ENCODE data around the gene ANKRD12. TPM values are rescaled to one million over a fixed set of nuclear protein-coding genes. Genes with fewer than 3 reads are reported as not detected.

ANKRD12 gene
- total RNA-seq, 2 donors from 2014 or later = 22.3 to 32.3 TPM

- peak; percentile 58 for DNase-seq (ENCODE audit: low spot score)
- Histone ChIP-seq H3K9me3 (peaks cover 0 to 6% of the 10 kb centered on the region in 2 donors), H3K27ac (peak overlapping the region; percentile 64 to 65), H3K4me1 (peaks cover 0 to 7% of the 10 kb centered on the region in 2 donors), H3K27me3 (no peaks in the 10 kb centered on the region), H3K36me3 (peaks cover 8% of the 10 kb centered on the region), H3K4me3 (peak overlapping the region; percentile 73 to 82)
- TF ChIP-seq, protein P1, sequence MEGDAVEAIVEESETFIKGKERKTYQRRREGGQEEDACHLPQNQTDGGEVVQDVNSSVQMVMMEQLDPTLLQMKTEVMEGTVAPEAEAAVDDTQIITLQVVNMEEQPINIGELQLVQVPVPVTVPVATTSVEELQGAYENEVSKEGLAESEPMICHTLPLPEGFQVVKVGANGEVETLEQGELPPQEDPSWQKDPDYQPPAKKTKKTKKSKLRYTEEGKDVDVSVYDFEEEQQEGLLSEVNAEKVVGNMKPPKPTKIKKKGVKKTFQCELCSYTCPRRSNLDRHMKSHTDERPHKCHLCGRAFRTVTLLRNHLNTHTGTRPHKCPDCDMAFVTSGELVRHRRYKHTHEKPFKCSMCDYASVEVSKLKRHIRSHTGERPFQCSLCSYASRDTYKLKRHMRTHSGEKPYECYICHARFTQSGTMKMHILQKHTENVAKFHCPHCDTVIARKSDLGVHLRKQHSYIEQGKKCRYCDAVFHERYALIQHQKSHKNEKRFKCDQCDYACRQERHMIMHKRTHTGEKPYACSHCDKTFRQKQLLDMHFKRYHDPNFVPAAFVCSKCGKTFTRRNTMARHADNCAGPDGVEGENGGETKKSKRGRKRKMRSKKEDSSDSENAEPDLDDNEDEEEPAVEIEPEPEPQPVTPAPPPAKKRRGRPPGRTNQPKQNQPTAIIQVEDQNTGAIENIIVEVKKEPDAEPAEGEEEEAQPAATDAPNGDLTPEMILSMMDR (IDR thresholded peaks at IDR 0.05) = no peak
These were observed 197.1 kb downstream of the ANKRD12 start for GRCh38 chr18:9333441-9334328.

DNA sequence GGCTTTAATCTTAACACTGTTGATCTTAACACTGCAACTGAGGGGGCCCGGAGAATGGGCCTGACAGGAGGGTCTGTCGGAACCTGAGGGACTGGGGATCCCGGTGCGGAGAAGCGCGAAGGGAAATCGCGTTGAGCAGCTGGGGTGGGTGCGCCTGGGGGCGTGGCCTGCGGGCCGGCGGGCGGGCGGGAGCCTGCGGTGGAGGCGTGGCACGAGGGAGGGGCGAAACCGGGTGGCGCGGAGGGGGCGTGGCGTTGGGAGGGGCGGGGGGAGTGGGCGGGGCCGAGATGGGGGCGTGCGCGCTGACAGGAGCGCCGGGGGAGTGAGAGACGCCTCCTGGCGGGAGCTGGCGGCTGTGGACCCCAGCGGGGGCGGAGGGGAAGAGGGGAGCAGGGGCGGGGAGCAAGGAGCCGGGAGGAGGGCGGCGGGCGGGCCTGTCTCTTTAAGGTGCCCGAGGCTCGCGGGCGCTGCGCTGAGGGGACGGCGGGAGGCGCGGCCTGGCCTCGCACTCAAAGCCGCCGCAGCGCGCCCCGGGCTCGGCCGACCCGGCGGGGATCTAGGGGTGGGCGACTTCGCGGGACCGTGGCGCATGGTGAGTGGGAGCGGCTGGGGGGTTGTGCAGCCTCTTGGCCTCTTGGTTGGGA is 197.9 kb downstream of the ANKRD12 start, which contains the start of gene TWSG1:
Gene TWSG1 (plus strand): TSS at position 445 of the 644 bp plus-strand sequence. CDS start 2,457 bp downstream, outside the sequence.
- H3K9me3 ChIP-seq = no peaks in the 10 kb centered on the region
- peak within 1 kb of the TSS; percentile 83 to 87 for H3K27ac ChIP-seq
- H3K27me3 ChIP-seq = no peaks in the 10 kb centered on the region
- peak within 1 kb of the TSS; percentile 73 to 82 for H3K4me3 ChIP-seq
- TF ChIP-seq, protein P1 (IDR thresholded peaks at IDR 0.05) = peak in 1 of 2 donors; percentile 64
- DNase-seq (ENCODE audit: low spot score) = peak; percentile 86
- peaks cover 11% of the 10 kb centered on the region for H3K36me3 ChIP-seq
- peaks cover 0 to 7% of the 10 kb centered on the region in 2 donors for H3K4me1 ChIP-seq

DNA sequence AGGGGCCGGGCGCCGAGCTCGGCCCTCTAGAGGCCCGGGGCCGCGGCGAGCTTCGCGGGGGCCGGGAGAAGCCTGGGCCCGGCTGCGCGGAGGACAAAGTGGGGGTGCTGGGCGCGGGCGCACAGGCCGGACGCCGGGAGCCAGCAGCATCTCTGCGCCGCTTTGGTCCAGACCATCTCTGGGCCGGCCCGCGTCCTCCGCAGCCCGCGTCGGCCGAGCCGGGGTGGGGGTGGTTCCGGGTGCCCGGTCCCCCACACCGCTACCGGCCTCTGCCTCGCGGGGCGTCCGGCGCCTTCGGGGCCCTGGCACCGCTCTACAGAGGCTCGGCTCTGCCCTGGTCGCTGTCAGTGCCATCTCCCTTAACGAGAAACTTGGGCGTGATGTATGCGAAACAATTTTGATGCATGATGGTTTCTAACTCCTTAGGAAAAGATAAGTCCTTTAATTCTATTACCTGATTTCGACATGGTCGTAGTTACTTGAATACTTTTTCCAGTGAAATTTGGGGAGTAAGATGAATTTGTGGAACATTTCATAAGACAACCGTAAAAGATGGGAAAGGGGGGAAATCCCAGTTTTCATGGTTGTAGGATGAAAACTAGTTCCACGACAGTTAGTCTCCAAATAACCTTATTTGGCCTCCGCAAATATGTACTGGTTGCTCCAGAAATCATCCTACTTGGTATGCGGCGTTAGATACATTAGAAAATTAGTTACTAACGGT is 198.6 kb downstream of the ANKRD12 start:
- peaks cover 13% of the 10 kb centered on the region for H3K36me3 ChIP-seq
- TF ChIP-seq, protein P1 (IDR thresholded peaks at IDR 0.05) = no peak
- no peaks in the 10 kb centered on the region for H3K9me3 ChIP-seq
- H3K27ac ChIP-seq = peak overlapping the region; percentile 83 to 87
- H3K4me3 ChIP-seq = peak overlapping the region; percentile 73 to 82
- peaks cover 0 to 7% of the 10 kb centered on the region in 2 donors for H3K4me1 ChIP-seq
- DNase-seq (ENCODE audit: low spot score) = no peak
- no peaks in the 10 kb centered on the region for H3K27me3 ChIP-seq

Other genes with a start within 250 kb of the ANKRD12 start
- gene NDUFV2, start 34.1 kb upstream of the ANKRD12 start, total RNA-seq = 100 to 1,000 TPM; 167 to 225 TPM
- 10 to 100 TPM; 14.7 to 16.6 TPM for gene TWSG1, start 198.0 kb downstream of the ANKRD12 start, total RNA-seq

All from right atrium auricular region (tissue), 2 donors.